Measurements from ENCODE around the gene CTSV. TPM values are rescaled to one million over a fixed set of nuclear protein-coding genes. Genes with fewer than 3 reads are reported as not detected.

Gene CTSV
- polyA plus RNA-seq, 1 of the 3 experiments (the other 2 are of a cell fraction): 3.1 TPM

DNA sequence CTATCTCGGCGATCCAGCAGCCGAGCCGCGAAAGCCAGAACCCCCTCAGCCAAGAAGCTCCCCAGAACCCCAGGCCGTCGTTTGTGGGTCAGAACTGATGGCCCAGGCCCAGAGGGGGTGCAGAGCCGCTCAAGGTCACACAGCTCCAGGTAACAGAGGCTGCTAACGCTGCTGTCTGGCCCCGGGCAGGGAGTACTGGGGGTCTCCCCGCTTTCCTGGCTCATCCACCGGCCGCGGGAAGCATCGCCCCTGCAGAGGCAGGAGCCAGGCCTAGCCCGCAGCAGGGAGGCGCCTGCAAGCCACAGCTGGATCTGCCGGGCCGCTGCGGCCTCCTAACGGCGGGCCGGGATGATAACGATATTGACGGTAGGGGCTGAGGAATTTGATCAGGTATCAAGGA is 39.4 kb upstream of the CTSV start:
- Histone ChIP-seq H3K36me3 (replicated peaks in 1 of 2; ENCODE audit: control insufficient read depth in 1 of 2, insufficient read depth in 2 of 2, low read length in 1 of 2) (no peaks in the 10 kb centered on the region), H3K9me3 (no peaks in the 10 kb centered on the region), H3K27ac (ENCODE audit: low read depth in 2 of 2, low read length in 1 of 2) (no peak overlapping the region), H3K4me3 (ENCODE audit: low read depth in 2 of 2, low read length in 1 of 2) (no peak overlapping the region), H3K79me2 (ENCODE audit: insufficient read depth) (no peaks in the 10 kb centered on the region), H3K9ac (no peak overlapping the region), H4K20me1 (ENCODE audit: insufficient read depth) (no peaks in the 10 kb centered on the region), H3F3A (replicated peaks; ENCODE audit: insufficient read depth) (no peaks in the 10 kb centered on the region), H2AFZ (ENCODE audit: low read depth) (no peak overlapping the region), H3K4me1 (ENCODE audit: control insufficient read depth in 1 of 2, insufficient read depth in 2 of 2, low read depth in 1 of 2, low read length in 1 of 2) (no peaks in the 10 kb centered on the region), H3K4me2 (no peak overlapping the region), H3K27me3 (ENCODE audit: insufficient read depth) (peaks cover 4% of the 10 kb centered on the region; the same call in 1 of the 2 replicates), H3K9me2 (no peaks in the 10 kb centered on the region)
- no peak for DNase-seq
- ChIA-PET CTCF (no interaction called here), POLR2A (no interaction called here)
- TF ChIP-seq MXI1 (IDR thresholded peaks at IDR 0.05; ENCODE audit: low read depth, low read length) (no peak), CHD2 (IDR thresholded peaks at IDR 0.05; ENCODE audit: low read length, partially characterized antibody) (no peak), RXRA (IDR thresholded peaks at IDR 0.05; ENCODE audit: borderline replicate concordance, low read depth) (no peak), RCOR1 (IDR thresholded peaks at IDR 0.05; ENCODE audit: low read length) (no peak), EP300 (IDR thresholded peaks at IDR 0.05; ENCODE audit: borderline replicate concordance in 1 of 2, low read depth in 1 of 2, low read length in 1 of 2) (no peak), TEAD4 (IDR thresholded peaks at IDR 0.05; ENCODE audit: borderline replicate concordance, insufficient read depth) (no peak), EZH2phosphoT487 (IDR thresholded peaks at IDR 0.05; ENCODE audit: borderline replicate concordance, low read depth) (no peak), NFIC (IDR thresholded peaks at IDR 0.05; ENCODE audit: borderline replicate concordance) (no peak), RAD21 (IDR thresholded peaks at IDR 0.05; ENCODE audit: low read length) (no peak), ELF1 (IDR thresholded peaks at IDR 0.05) (no peak), TCF12 (IDR thresholded peaks at IDR 0.05) (no peak), FOXM1 (IDR thresholded peaks at IDR 0.05; ENCODE audit: low read depth) (no peak), NRF1 (IDR thresholded peaks at IDR 0.05; ENCODE audit: low read depth, low read length) (no peak), FOSL2 (IDR thresholded peaks at IDR 0.05; ENCODE audit: borderline replicate concordance, low read depth) (no peak), FOXJ3 (CRISPR knock-in tag; IDR thresholded peaks at IDR 0.05) (no peak), SIN3A (IDR thresholded peaks at IDR 0.05; ENCODE audit: borderline replicate concordance, low read depth, low read length) (no peak)
- TF ChIP-seq, protein P1, sequence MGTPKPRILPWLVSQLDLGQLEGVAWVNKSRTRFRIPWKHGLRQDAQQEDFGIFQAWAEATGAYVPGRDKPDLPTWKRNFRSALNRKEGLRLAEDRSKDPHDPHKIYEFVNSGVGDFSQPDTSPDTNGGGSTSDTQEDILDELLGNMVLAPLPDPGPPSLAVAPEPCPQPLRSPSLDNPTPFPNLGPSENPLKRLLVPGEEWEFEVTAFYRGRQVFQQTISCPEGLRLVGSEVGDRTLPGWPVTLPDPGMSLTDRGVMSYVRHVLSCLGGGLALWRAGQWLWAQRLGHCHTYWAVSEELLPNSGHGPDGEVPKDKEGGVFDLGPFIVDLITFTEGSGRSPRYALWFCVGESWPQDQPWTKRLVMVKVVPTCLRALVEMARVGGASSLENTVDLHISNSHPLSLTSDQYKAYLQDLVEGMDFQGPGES (IDR thresholded peaks at IDR 0.05; ENCODE audit: low read depth, low read length): no peak
- TF ChIP-seq, protein P2, sequence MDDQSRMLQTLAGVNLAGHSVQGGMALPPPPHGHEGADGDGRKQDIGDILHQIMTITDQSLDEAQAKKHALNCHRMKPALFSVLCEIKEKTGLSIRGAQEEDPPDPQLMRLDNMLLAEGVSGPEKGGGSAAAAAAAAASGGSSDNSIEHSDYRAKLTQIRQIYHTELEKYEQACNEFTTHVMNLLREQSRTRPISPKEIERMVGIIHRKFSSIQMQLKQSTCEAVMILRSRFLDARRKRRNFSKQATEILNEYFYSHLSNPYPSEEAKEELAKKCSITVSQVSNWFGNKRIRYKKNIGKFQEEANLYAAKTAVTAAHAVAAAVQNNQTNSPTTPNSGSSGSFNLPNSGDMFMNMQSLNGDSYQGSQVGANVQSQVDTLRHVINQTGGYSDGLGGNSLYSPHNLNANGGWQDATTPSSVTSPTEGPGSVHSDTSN (IDR thresholded peaks at IDR 0.05): no peak
- TF ChIP-seq, protein P3, sequence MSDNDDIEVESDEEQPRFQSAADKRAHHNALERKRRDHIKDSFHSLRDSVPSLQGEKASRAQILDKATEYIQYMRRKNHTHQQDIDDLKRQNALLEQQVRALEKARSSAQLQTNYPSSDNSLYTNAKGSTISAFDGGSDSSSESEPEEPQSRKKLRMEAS (IDR thresholded peaks at IDR 0.05; ENCODE audit: low read depth): no peak
- WGBS (ENCODE audit: low lambda C conversion rate): 93% methylated on average over 13 of the region's 25 CpGs

Data from SK-N-SH (cell line).